Aorta (tissue), 5 donors: ENCODE results near the gene CEP72. TPM values are rescaled to one million over a fixed set of nuclear protein-coding genes. Genes with fewer than 3 reads are reported as not detected.
A peak's percentile ranks its signal among the peaks of the same experiment; 100 is the strongest.

Experiments
- ATAC-seq: fragments of 200-7000 bp; cut with Tn5 transposase; one replicate; pipeline ENCODE4 v1.9.1; 2022; ENCODE audit warnings: moderate library complexity; ENCODE audit not compliant: low FRiP score
- DNase-seq, 2 donors: peaks; one replicate each; pipeline ENCODE4 v3.0.0-alpha.2; 2020
- H3K27ac ChIP-seq, 2 donors: one replicate each; pipeline ENCODE4 v1.5.1; 2013; ENCODE audit warnings: low read length in 2 of 2, mild to moderate bottlenecking in 2 of 2, moderate library complexity in 2 of 2, control low read depth in 1 of 2, inconsistent platforms in 1 of 2, low read depth in 1 of 2
- H3K27me3 ChIP-seq, 2 donors: one replicate each; pipeline ENCODE4 v1.6.1; 2013; ENCODE audit warnings: control low read depth in 1 of 2, low read length in 1 of 2, mild to moderate bottlenecking in 1 of 2, moderate library complexity in 1 of 2; ENCODE audit not compliant: insufficient read depth in 2 of 2, control insufficient read depth in 1 of 2
- H3K36me3 ChIP-seq, 2 donors: one replicate each; pipeline ENCODE4 v1.6.1; 2013; ENCODE audit warnings: control low read depth in 1 of 2, low read length in 1 of 2, mild to moderate bottlenecking in 1 of 2; ENCODE audit not compliant: insufficient read depth in 2 of 2, control insufficient read depth in 1 of 2
- H3K4me1 ChIP-seq, 2 donors: one replicate each; pipeline ENCODE4 v1.6.1; 2013; ENCODE audit warnings: low read length in 2 of 2, control low read depth in 1 of 2, mild to moderate bottlenecking in 1 of 2, moderate library complexity in 1 of 2; ENCODE audit not compliant: insufficient read depth in 2 of 2, control insufficient read depth in 1 of 2
- H3K4me3 ChIP-seq, 2 donors: one replicate each; pipeline ENCODE4 v1.5.1; 2013; ENCODE audit warnings: low read length in 2 of 2, control low read depth in 1 of 2, mild to moderate bottlenecking in 1 of 2
- H3K9me3 ChIP-seq: one replicate; pipeline ENCODE4 v1.6.1; 2013; ENCODE audit warnings: mild to moderate bottlenecking, low read length; ENCODE audit not compliant: control insufficient read depth
- WGBS, 2 donors: extraction: QIAGEN DNeasy Blood & Tissue Kit; methylation state at CpG; one replicate each; pipeline ENCODE4 v1.1.7; 2013; 5-methylcytosine and 5-hydroxymethylcytosine counted together
- intact Hi-C, 2 donors: fragments of 100-400 bp; cut with DNase I; formaldehyde crosslinking; loops; one replicate each; pipeline versions ENCODE4 v1.14.2 to v1.15.0; 2022
- polyA plus RNA-seq, 2 donors: library from polyadenylated mRNA; stranded (reverse); fragments of 200-250 nt; gene quantifications; one replicate each; pipeline ENCODE4 v1.2.3, GENCODE V29; 2013
- total RNA-seq, 2 donors: library from RNA; stranded (reverse); fragmentation: NEBNext Ultra II Directional; extraction: Animal tissue kit (Norgen Biotek cat#: 25700); gene quantifications; one replicate each; pipeline ENCODE4 v1.2.1, GENCODE V29; 2021
- donor health status: healthy with polysubstance abuse.
- donor health status: Bipolar disorder and iron deficiency.
- donor health status: DM: no; HTN: no; CAD: no.
- donor health status: DM: no; HTN: no; CAD: no.
- donor health status: DM: yes; HTN: yes; CAD: no.

CEP72 gene
- total and polyA plus RNA-seq, 4 donors, result 0.82 to 6.5 (median 2.2) TPM; not detected in 1

DNA sequence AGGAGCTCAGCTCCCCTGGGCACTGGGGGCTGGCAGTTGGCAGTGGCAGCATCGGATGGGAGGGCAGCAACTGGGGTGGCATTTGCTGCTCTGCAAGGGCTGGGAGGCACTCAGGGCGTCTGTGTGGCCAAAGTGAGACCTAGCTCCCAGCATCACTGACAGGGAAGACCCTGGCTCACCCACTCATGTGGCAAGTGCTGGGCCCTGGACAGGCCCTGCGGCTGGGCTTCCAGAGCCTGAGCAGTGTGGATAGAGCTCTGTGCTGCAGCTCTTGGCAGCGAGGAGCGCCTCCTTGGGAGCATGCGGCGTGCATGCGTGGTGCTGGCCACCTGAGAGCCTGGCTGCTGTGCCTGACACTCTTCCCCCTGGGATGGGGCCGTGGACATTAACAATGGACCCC, 10.2 kb downstream of the CEP72 start:
- Histone ChIP-seq H3K36me3 (no peaks in the 10 kb centered on the region), H3K9me3 (no peaks in the 10 kb centered on the region), H3K27me3 (no peaks in the 10 kb centered on the region), H3K4me1 (no peaks in the 10 kb centered on the region), H3K4me3 (no peak overlapping the region), H3K27ac (no peak overlapping the region)
- 94% methylated on average over 9 of the region's 9 CpGs for WGBS, 2 donors
- no peak for ATAC-seq
- intact Hi-C loops, result no loop called here
- DNase-seq, result peak in 1 of 2 donors; percentile 48

DNA sequence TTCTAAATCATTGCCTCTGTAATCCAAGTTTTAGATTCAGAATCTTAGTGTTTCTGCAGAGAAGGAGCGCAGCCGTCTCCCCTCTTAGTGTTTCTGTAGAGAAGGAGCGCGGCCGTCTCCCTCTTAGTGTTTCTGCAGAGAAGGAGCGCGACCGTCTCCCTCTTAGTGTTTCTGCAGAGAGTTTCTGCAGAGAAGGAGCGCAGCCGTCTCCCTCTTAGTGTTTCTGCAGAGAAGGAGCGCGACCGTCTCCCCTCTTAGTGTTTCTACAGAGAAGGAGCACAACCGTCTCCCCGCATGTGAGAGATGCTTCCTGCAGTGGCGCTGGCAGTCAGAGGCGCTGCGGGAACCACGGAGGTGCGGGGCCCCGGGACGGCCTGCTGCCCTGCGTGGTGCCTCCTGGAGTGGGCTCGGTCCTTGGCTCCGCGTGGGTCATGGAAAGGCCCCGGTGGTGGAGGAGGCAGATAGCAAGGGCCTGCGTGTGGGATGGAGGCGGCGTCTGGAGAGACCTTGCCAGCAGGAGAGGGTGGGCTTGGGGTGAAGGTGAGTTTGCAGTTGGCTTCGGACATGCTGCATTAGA, 10.9 kb downstream of the CEP72 start:
- intact Hi-C loops, result no loop called here
- Histone ChIP-seq H3K27ac (no peak overlapping the region), H3K36me3 (no peaks in the 10 kb centered on the region), H3K9me3 (no peaks in the 10 kb centered on the region), H3K4me1 (no peaks in the 10 kb centered on the region), H3K4me3 (no peak overlapping the region), H3K27me3 (no peaks in the 10 kb centered on the region)
- ATAC-seq, result no peak
- DNase-seq, result peak in 1 of 2 donors; percentile 59
- 94 to 96% methylated on average over 31 of the region's 31 CpGs for WGBS, 2 donors

DNA sequence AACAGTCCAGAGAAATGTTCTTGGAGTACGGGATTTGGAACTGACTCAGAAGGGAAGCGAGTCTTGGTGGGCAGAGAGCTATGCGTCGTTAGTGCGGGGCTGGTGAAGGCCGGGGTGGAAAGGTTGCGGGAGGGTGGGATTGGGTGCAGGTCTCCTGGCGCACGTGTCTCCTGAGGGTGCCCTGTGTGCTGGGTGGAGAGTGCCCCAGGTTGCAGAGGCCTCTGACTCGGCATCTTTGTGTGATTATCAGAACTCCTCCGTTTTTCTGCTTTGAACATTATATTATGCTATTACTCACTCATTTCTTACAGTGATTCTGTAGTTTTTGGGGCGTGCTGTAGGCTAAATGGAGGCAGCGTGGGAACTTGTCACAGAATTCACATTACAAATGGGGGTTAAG, 11.4 kb downstream of the CEP72 start:
- peak in 1 of 2 donors; percentile 36 for DNase-seq
- Histone ChIP-seq H3K36me3 (no peaks in the 10 kb centered on the region), H3K4me1 (no peaks in the 10 kb centered on the region), H3K4me3 (no peak overlapping the region), H3K27me3 (no peaks in the 10 kb centered on the region), H3K27ac (no peak overlapping the region), H3K9me3 (no peaks in the 10 kb centered on the region)
- intact Hi-C loops, result no loop called here
- WGBS, 2 donors, result 91 to 96% methylated on average over 13 of the region's 13 CpGs
- ATAC-seq, result no peak

DNA sequence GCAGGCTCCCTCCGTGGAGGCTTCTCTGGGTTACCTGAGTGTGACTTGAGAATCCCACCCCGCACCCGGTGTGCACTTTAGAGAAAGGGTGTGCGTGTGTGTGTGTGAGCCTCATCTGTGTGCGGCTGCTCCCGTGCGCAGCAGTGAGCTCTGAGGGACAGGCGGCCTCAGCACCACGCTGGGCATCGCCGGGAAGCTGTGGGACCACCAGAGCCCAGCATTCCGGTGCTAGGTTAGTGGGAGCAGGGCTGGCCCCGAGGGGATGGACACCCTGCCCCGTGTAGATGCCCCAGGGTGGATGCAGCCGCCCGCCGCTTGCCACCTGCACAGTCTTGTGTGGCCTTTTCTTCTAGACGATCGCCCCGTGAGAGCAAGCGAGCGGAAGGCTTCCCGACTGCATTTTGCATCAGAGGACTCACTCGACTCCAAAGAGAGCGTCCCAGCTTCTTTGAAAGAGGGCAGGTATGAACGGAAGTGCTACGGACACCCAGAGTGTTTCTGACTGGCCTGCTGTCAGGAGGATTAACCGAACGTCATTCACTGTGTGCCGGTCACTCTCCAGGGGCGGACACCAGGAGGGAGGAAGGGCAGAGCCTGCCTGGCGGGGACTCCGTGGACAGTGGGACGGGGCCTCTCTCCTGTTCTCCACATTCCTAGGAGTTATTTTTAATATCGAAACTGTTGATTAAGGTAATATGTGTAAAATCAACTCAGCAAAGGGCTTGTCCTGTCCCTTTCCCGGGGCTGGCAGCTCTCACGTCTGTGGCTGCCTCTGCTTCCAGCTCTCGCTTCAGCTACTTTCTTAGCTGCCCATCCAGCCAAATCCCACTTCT, 12.2 kb downstream of the CEP72 start:
- WGBS, 2 donors, result 94 to 95% methylated on average over 38 of the region's 38 CpGs
- no peak for ATAC-seq
- no peaks in the 10 kb centered on the region for H3K27me3 ChIP-seq
- H3K4me3 ChIP-seq, result no peak overlapping the region
- peak in 1 of 2 donors; percentile 67 for DNase-seq
- H3K9me3 ChIP-seq, result no peaks in the 10 kb centered on the region
- H3K27ac ChIP-seq, result no peak overlapping the region
- H3K4me1 ChIP-seq, result no peaks in the 10 kb centered on the region
- intact Hi-C loops, result no loop called here
- no peaks in the 10 kb centered on the region for H3K36me3 ChIP-seq

DNA sequence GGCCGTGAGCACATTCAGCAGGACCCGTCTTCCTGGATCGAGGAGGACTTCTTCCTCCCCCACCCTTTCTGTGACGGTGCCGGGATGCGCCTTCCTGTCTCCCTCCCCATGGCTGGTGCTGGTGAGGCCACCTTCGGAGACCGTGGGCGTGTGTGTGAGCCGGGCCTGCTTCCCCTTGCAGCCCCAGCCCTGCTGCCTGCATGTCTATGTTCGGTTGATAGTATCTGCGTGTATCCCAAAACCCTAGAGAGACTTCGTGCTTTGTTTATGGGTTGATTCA, 12.8 kb downstream of the CEP72 start:
- no peak for ATAC-seq
- H3K36me3 ChIP-seq, result no peaks in the 10 kb centered on the region

DNA sequence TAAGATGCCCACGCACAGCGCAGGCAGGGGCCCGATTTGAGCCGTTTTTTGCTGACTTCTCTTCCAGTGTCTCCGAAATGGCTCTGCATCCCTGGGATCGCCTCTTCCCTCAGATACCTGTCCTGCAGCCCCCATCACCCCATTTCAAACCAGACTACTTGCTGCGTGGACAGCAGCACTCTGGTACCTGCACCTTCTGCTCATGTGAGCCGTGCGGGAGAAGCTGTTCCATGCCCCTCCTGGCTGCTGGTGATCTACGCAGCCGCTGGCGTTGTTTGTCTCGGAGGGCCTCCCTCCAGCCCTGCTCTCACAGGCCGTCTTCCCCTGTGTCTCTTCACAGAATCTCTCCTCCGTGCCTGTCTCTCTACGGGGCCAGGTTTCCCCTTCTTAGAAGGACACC, 13.4 kb downstream of the CEP72 start:
- 96 to 98% methylated on average over 16 of the region's 16 CpGs for WGBS, 2 donors
- no peaks in the 10 kb centered on the region for H3K36me3 ChIP-seq
- H3K27ac ChIP-seq, result no peak overlapping the region
- H3K9me3 ChIP-seq, result no peaks in the 10 kb centered on the region
- H3K4me1 ChIP-seq, result no peaks in the 10 kb centered on the region
- H3K27me3 ChIP-seq, result no peaks in the 10 kb centered on the region
- ATAC-seq (no peak), DNase-seq (peak; percentile 4 to 51)
- no peak overlapping the region for H3K4me3 ChIP-seq
- intact Hi-C loops, result no loop called here

More for the DNA sequence above, 12.8 kb downstream of the CEP72 start:
- 91 to 93% methylated on average over 13 of the region's 13 CpGs for WGBS, 2 donors
- intact Hi-C loops, result no loop called here
- DNase-seq, result peak; percentile 22 to 54
- H3K4me1 ChIP-seq, result no peaks in the 10 kb centered on the region
- H3K4me3 ChIP-seq, result no peak overlapping the region
- H3K9me3 ChIP-seq, result no peaks in the 10 kb centered on the region
- no peak overlapping the region for H3K27ac ChIP-seq
- H3K27me3 ChIP-seq, result no peaks in the 10 kb centered on the region

DNA sequence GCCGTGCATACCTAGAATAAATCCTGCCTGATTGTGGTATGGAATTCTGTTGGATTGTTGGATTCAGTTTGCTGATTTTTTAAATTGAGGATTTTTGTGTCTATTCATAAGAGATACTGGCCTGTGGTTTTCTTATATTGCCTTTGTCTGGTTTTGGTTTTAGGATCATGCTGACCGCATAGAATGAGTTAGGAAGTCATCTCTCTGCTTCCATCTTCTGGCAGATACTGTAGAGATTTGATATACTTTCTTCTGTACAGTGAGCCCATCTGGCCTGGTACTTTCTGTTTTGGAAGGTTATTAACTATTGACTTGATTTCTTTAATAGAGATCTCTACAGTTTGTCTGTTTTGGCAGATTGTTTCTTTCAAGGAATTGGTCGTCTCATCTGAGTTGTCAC, 14.7 kb downstream of the CEP72 start:
- Histone ChIP-seq H3K27ac (no peak overlapping the region), H3K4me3 (no peak overlapping the region), H3K27me3 (no peaks in the 10 kb centered on the region), H3K36me3 (no peaks in the 10 kb centered on the region), H3K4me1 (no peaks in the 10 kb centered on the region), H3K9me3 (no peaks in the 10 kb centered on the region)
- ATAC-seq (no peak), DNase-seq (no peak)
- intact Hi-C loops, result no loop called here
- 89 to 91% methylated on average over 3 of the region's 3 CpGs for WGBS, 2 donors

DNA sequence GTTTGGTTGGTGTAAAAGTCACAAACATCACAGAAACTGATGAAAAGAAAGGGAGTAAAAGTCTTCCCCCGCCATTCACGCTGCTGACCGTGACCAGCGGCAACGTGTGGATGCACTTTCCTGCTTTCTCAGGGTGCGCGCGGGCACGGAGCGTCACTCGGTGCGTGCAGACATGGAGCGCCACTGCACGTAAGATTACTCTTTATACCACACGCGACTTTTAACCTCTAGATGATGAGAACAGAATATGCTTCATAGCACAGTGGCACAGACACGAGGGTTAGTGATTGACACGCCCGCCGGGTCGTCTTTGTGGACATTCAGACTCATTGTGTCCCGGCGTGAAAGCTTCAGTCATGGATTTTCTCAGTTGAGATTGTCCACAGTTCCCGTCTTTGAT, 15.7 kb downstream of the CEP72 start:
- peak in 1 of 2 donors; percentile 37 for DNase-seq
- no peaks in the 10 kb centered on the region for H3K36me3 ChIP-seq
- WGBS, 2 donors, result 95 to 96% methylated on average over 24 of the region's 24 CpGs
- H3K27me3 ChIP-seq, result no peaks in the 10 kb centered on the region
- H3K27ac ChIP-seq, result no peak overlapping the region
- intact Hi-C loops, result no loop called here
- no peak overlapping the region for H3K4me3 ChIP-seq
- no peak for ATAC-seq
- no peaks in the 10 kb centered on the region for H3K4me1 ChIP-seq
- H3K9me3 ChIP-seq, result no peaks in the 10 kb centered on the region
